ENCODE measurements around the gene SOX18.

The SOX18 gene

GRCh38 chr20:64076061-64076997 is 26.9 kb upstream of the SOX18 start:
- no peak for TF ChIP-seq ZNF274 (IDR thresholded peaks at IDR 0.05; ENCODE audit: low read depth, low read length)
- peak overlapping the region; percentile 92; the same call in 1 of the 2 replicates for H3K4me3 ChIP-seq (ENCODE audit: low read length)

GRCh38 chr20:64075556-64075955 is 26.1 kb upstream of the SOX18 start:
- H3K4me3 ChIP-seq (ENCODE audit: low read length), result no peak overlapping the region
- no peak for TF ChIP-seq ZNF274 (IDR thresholded peaks at IDR 0.05; ENCODE audit: low read depth, low read length)

GRCh38 chr20:64074963-64075362 is 25.5 kb upstream of the SOX18 start:
- no peak for TF ChIP-seq ZNF274 (IDR thresholded peaks at IDR 0.05; ENCODE audit: low read depth, low read length)
- H3K4me3 ChIP-seq (ENCODE audit: low read length), result no peak overlapping the region

GRCh38 chr20:64074184-64074789 is 24.8 kb upstream of the SOX18 start:
- no peak for TF ChIP-seq ZNF274 (IDR thresholded peaks at IDR 0.05; ENCODE audit: low read depth, low read length)
- H3K4me3 ChIP-seq (ENCODE audit: low read length), result no peak overlapping the region

- H3K4me3 ChIP-seq (ENCODE audit: low read length), result no peak overlapping the region
- no peak for TF ChIP-seq ZNF274 (IDR thresholded peaks at IDR 0.05; ENCODE audit: low read depth, low read length)
Observed at GRCh38 chr20:64073476-64074183, 24.2 kb upstream of the SOX18 start.

- TF ChIP-seq ZNF274 (IDR thresholded peaks at IDR 0.05; ENCODE audit: low read depth, low read length), result no peak
- H3K4me3 ChIP-seq (ENCODE audit: low read length), result no peak overlapping the region
Observed at GRCh38 chr20:64072498-64073063, 23.1 kb upstream of the SOX18 start.

- no peak for TF ChIP-seq ZNF274 (IDR thresholded peaks at IDR 0.05; ENCODE audit: low read depth, low read length)
- no peak overlapping the region for H3K4me3 ChIP-seq (ENCODE audit: low read length)
Observed at GRCh38 chr20:64071341-64072332, 22.2 kb upstream of the SOX18 start.

- no peak for TF ChIP-seq ZNF274 (IDR thresholded peaks at IDR 0.05; ENCODE audit: low read depth, low read length)
Observed at GRCh38 chr20:64070244-64070993, 21.0 kb upstream of the SOX18 start.

GRCh38 chr20:64069614-64070243 is 20.3 kb upstream of the SOX18 start:
- no peak for TF ChIP-seq ZNF274 (IDR thresholded peaks at IDR 0.05; ENCODE audit: low read depth, low read length)

More at GRCh38 chr20:64070244-64070993, 21.0 kb upstream of the SOX18 start:
- no peak overlapping the region for H3K4me3 ChIP-seq (ENCODE audit: low read length)

GRCh38 chr20:64069209-64069613 is 19.8 kb upstream of the SOX18 start:
- no peak for TF ChIP-seq ZNF274 (IDR thresholded peaks at IDR 0.05; ENCODE audit: low read depth, low read length)
- no peak overlapping the region for H3K4me3 ChIP-seq (ENCODE audit: low read length)

More at GRCh38 chr20:64069614-64070243, 20.3 kb upstream of the SOX18 start:
- no peak overlapping the region for H3K4me3 ChIP-seq (ENCODE audit: low read length)

- no peak for TF ChIP-seq ZNF274 (IDR thresholded peaks at IDR 0.05; ENCODE audit: low read depth, low read length)
- no peak overlapping the region for H3K4me3 ChIP-seq (ENCODE audit: low read length)
Observed at GRCh38 chr20:64068386-64069208, 19.2 kb upstream of the SOX18 start.
